ENCODE results near the gene ZNF526.

The ZNF526 gene

DNA sequence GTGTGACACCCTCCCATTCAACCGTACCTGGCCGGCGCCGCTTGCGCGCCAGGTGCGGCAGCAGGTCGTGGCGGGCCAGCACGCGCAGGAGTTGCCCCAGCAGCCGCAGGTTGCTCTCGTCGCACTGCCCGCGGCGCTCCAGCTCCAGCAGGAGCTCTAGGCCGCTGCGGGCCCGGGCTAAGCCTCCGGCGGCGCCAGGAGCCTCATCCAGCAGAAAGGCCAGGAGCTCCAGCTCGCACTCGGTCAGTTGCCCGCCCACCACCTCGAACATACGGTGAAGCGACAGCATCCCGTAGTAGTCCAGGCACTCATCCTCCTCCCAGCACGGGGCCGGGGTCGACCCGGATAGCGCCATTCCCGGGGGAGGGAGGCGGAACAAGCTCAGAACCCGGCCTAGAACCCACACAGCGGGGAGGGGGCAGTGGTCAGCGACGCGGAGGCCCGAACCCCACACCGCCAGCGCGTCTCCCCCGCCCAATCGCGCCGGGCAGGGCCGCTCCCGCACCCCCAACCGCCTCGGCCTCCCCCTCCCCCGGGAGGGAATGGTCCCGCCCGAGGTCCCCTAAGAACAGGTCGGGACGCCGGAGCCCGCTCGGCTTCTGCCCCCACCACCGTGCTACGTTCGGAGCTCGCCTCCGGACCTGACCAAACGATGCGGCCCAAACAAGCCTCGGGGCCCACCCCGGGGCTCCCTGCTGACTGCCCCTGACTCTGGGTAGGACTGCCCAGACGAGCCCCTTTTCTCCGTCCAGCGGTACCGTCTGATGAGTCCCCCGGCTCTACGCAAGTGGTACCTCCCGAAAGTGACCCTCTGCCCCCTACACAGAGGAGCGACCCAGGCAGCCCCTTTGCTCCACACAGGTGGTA, 3.2 kb upstream of the ZNF526 start (continued):
- TF ChIP-seq PRDM10 (tag by site-specific recombination; IDR thresholded peaks at IDR 0.05) = peak; percentile 100
- TF ChIP-seq ZBTB44 (tag by site-specific recombination; IDR thresholded peaks at IDR 0.05) = no peak
- TF ChIP-seq ZNF48 (tag by site-specific recombination; IDR thresholded peaks at IDR 0.05) = no peak
- TF ChIP-seq BCL11A (tag by site-specific recombination; IDR thresholded peaks at IDR 0.05; ENCODE audit: low read depth) = peak; percentile 27; the same call in 1 of the 2 replicates
- 0 out of 2 replicates have a peak, but pooled peaks have one; percentile 48 for TF ChIP-seq KLF7 (tag by site-specific recombination; IDR thresholded peaks at IDR 0.05; ENCODE audit: borderline replicate concordance)
- peak; percentile 63 for TF ChIP-seq ZIC2 (tag by site-specific recombination; IDR thresholded peaks at IDR 0.05)
- no peak for TF ChIP-seq ZNF791 (tag by site-specific recombination; IDR thresholded peaks at IDR 0.05)
- TF ChIP-seq, protein P1, sequence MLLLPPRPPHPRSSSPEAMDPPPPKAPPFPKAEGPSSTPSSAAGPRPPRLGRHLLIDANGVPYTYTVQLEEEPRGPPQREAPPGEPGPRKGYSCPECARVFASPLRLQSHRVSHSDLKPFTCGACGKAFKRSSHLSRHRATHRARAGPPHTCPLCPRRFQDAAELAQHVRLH (tag by site-specific recombination; IDR thresholded peaks at IDR 0.05) = no peak
- 0 out of 2 replicates have a peak, but pooled peaks have one; percentile 38 for TF ChIP-seq ZNF175 (tag by site-specific recombination; IDR thresholded peaks at IDR 0.05)
- TF ChIP-seq ZNF202 (tag by site-specific recombination; IDR thresholded peaks at IDR 0.05; ENCODE audit: borderline replicate concordance) = no peak
- TF ChIP-seq SCRT2 (tag by site-specific recombination; IDR thresholded peaks at IDR 0.05) = peak; percentile 87
- no peak for TF ChIP-seq ZNF221 (tag by site-specific recombination; IDR thresholded peaks at IDR 0.05; ENCODE audit: borderline replicate concordance)
- no peak for TF ChIP-seq ZNF132 (tag by site-specific recombination; IDR thresholded peaks at IDR 0.05; ENCODE audit: borderline replicate concordance)
- TF ChIP-seq ZNF404 (tag by site-specific recombination; IDR thresholded peaks at IDR 0.05) = no peak
- TF ChIP-seq KLF10 (tag by site-specific recombination; IDR thresholded peaks at IDR 0.05) = peak; percentile 54
- TF ChIP-seq ZBTB48 (tag by site-specific recombination; IDR thresholded peaks at IDR 0.05) = peak; percentile 78
- no peak for TF ChIP-seq TCF7L2 (IDR thresholded peaks at IDR 0.05; ENCODE audit: borderline replicate concordance, low read depth, low read length)
- TF ChIP-seq ZNF610 (tag by site-specific recombination; IDR thresholded peaks at IDR 0.05; ENCODE audit: borderline replicate concordance) = 0 out of 2 replicates have a peak, but pooled peaks have one; percentile 37
- TF ChIP-seq ZBTB10 (tag by site-specific recombination; IDR thresholded peaks at IDR 0.05) = peak; percentile 86
- TF ChIP-seq GFI1B (tag by site-specific recombination; IDR thresholded peaks at IDR 0.05) = no peak
- TF ChIP-seq ZBTB49 (tag by site-specific recombination; IDR thresholded peaks at IDR 0.05; ENCODE audit: low read depth) = no peak
- no peak for TF ChIP-seq ZNF23 (tag by site-specific recombination; IDR thresholded peaks at IDR 0.05; ENCODE audit: borderline replicate concordance)
- TF ChIP-seq, protein P2, sequence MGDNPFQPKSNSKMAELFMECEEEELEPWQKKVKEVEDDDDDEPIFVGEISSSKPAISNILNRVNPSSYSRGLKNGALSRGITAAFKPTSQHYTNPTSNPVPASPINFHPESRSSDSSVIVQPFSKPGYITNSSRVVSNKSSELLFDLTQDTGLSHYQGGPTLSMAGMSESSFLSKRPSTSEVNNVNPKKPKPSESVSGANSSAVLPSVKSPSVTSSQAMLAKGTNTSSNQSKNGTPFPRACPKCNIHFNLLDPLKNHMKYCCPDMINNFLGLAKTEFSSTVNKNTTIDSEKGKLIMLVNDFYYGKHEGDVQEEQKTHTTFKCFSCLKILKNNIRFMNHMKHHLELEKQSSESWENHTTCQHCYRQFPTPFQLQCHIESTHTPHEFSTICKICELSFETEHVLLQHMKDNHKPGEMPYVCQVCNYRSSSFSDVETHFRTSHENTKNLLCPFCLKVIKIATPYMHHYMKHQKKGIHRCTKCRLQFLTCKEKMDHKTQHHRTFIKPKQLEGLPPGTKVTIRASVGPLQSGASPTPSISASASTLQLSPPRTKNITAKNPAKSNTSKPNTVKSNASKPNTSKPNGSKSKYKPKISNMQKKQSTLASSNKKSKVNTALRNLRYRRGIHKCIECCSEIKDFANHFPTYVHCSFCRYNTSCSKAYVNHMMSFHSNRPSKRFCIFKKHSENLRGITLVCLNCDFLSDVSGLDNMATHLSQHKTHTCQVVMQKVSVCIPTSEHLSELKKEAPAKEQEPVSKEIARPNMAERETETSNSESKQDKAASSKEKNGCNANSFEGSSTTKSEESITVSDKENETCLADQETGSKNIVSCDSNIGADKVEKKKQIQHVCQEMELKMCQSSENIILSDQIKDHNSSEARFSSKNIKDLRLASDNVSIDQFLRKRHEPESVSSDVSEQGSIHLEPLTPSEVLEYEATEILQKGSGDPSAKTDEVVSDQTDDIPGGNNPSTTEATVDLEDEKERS (tag by site-specific recombination; IDR thresholded peaks at IDR 0.05) = no peak
- TF ChIP-seq HOXA7 (CRISPR knock-in tag; IDR thresholded peaks at IDR 0.05; ENCODE audit: borderline replicate concordance) = no peak
- TF ChIP-seq ZNF776 (tag by site-specific recombination; IDR thresholded peaks at IDR 0.05; ENCODE audit: borderline replicate concordance) = no peak

Data from HEK293 (cell line).